HUDEP-2 (cell line): Measurements from ENCODE around the gene PPP1R3F.
A peak's percentile ranks its signal among the peaks of the same experiment; 100 is the strongest.

Source experiments
- DNase-seq, 76 experiments: peaks; one replicate each; lab custom pipeline; 2025; ENCODE audit not compliant: unreplicated experiment in 76 of 76; lab: John Stamatoyannopoulos, UW

The PPP1R3F gene, protein sequence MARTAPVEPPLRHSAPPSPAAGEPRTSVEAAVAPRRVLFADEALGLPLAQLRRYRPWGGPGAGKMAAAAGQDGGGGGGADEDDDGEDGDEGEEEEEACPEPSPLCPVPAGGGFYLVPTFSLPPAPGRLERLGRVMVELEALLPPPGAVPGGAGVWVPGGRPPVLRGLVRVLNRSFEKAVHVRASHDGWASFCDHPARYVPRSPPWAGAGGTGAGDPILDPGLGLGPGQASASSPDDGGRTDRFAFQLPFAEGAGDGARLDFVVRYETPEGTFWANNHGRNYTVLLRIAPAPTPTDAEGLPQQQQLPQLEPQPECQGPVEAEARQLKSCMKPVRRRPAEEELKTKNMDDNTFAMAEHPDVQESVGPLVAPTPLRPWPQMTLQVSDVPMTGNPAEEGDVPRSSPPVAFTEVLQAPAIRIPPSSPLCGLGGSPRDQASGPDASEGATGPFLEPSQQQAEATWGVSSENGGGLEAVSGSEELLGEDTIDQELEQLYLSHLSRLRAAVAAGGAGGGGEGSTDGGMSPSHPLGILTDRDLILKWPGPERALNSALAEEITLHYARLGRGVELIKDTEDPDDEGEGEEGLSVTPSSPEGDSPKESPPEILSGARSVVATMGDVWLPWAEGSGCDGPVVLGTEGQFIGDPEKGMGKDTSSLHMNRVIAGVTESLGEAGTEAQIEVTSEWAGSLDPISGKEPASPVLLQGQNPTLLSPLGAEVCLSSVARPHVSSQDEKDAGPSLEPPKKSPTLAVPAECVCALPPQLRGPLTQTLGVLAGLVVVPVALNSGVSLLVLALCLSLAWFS

DNA sequence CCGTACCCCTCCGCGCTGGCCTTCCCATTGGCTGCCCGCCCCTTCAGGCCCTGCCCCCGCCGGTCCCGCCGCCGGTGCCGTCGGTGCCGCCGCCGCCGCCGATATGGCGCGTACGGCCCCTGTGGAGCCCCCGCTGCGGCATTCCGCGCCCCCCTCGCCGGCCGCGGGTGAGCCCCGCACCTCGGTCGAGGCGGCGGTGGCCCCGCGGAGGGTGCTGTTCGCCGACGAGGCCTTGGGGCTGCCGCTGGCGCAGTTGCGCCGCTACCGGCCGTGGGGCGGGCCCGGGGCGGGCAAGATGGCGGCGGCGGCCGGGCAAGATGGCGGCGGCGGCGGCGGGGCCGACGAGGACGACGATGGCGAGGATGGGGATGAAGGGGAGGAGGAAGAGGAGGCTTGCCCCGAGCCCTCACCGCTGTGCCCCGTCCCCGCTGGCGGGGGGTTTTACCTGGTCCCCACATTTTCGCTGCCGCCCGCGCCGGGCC is at the start of gene PPP1R3F:
PPP1R3F (plus strand) TSS at position 27 of the 482 bp plus-strand sequence; CDS start at position 104, 77 bp downstream.
- DNase-seq, result peak in 4 of 76 experiments; percentile 22 to 48 (median 36)

DNA sequence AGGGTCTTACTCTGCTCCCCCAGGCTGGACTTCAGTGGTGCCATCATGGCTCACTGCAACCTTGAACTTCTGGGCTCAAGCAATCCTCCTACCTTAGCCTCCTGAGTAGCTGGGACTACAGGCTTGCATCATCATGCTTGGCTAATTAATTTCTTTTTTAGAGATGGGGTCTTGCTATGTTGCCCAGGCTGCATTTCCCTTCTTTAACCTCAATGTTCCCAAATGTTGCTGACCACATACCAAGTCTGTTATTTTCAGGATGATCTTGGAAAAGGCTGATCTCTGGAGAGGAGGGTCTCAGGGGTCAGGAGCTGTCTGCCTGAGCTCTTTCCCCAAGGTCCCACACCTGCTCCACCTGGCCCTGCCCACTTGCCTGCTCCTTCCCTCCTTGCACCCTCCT is 49.5 kb upstream of the PPP1R3F start:
- DNase-seq, result no peak

DNA sequence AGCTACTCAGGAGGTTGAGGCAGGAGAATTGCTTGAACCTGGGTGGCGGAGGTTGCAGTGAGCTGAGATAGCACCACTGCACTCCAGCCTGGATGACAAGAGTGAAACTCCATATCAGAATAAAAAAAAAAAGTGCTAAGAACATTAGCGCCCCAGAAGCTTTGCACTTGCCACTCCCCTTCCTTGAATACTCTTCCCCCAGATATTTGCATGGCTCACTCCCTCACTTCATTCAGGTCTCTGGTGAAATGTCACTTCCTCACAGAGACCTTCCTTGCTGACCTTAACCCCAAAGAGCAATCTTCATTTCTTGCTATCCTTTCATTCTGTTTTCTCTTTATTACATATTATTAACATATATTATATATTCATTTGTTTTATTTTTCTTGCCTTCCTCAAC is 47.7 kb upstream of the PPP1R3F start:
- DNase-seq, result no peak

DNA sequence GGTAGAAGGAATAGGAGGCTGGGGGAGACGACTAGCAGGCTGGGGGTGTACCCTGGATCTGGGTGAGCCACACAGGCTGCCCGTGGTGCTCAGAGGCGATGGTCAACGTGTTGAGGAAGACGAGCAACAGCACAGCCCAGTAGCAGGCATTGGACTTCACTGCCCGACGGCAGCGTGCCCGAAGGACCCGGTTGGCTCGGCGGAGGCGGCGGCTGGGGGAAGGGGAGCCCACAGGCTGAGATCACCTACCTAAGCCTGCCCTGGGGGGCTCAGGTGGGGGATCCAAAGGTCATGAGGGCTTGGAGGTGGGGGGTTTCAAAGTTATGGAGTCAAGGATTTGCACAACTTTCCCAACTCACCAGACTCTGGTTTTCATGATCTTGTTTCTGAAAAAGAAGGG is 43.7 kb upstream of the PPP1R3F start:
- DNase-seq, result no peak

DNA sequence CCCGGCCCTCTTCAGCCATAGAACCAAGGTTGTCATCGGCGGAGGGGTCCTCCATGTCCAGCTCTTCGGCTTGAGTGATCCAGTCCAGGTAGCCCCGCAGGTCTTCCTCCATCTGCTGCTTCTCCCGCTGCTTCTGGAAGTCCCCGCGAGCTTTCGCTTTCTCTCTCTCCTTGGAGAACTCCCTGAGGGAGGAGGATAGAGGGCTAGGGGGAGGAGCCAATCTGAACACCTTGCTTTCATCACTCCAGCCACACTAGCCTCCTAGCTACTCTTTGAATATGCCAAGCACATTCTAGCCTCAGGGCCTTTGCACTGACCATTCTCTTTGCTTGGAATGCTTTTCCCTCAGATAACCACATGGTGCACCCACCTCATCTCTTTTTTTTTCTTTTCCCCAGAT is 42.6 kb upstream of the PPP1R3F start:
- DNase-seq, result no peak

DNA sequence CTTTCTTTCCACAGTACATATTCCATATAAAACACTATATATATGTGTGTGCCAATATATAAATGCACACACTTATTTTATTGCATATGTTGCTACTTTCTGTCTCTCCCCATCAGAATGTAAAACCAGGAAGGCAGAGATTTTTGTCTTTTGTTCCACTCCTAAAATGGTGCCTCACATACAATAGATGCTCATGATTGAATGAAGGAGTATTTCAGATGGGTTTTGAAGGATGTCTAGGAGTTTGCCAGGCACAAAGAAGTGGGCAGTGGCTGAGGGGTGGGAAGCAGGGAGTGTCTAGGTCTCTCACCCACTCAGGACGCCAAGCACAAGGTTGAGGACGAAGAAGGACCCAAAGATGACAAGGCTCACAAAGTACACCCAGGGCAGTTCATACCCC is 41.9 kb upstream of the PPP1R3F start:
- no peak for DNase-seq

DNA sequence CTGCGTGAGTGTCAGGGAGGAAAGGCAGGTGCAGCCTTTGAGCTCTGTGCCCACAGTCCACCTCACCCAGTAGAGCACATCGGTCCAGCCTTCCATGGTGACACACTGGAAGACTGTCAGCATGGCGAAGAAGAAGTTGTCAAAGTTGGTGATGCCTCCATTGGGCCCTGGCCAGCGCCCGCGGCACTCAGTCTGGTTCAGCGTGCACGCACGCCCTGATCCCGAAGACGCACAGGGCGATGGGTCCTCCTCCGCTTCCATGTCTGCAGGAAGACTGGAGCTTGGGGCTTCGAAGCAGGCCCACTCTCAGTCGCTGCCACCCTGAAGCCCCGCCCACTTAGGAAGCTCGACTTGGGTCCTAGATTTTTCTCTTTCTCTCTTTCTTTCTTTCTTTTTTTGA is 41.4 kb upstream of the PPP1R3F start:
- DNase-seq, result no peak

DNA sequence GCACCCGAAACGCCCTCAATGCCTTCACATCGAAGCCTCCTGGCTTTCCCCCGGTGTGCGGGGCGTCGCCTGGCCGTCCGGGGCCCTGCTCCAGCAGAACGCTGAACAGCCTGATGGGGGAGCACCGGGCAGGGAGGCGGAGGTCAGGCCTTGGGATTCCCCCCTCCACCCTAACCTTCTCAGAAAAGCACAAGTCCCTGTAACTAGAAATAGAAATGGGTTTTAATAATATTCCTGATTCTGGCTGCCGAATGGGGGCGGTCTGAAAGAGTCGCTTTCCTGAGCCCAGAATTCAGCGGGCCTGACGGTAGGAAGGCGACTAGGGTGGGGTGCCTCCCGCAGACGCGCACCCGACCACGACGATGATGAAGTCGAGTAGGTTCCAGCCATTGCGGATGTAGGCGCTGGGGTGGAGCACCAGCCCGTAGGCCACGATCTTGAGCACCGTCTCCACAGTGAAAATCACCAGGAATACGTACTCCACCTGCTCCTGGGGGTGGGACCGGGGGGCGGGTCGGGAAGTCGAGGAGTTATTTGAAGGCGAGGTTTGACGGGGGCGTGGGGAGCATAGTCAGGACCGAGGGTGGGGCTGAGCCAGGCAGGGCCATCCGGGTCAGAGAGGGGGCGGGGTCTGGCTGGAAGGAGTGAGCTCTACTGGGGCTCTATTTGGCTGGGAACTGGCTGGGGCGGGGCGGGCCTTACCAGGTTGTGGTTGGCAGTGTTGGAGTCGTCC is 38.9 kb upstream of the PPP1R3F start:
- DNase-seq, result peak in 42 of 76 experiments; percentile 0 to 69 (median 22)

DNA sequence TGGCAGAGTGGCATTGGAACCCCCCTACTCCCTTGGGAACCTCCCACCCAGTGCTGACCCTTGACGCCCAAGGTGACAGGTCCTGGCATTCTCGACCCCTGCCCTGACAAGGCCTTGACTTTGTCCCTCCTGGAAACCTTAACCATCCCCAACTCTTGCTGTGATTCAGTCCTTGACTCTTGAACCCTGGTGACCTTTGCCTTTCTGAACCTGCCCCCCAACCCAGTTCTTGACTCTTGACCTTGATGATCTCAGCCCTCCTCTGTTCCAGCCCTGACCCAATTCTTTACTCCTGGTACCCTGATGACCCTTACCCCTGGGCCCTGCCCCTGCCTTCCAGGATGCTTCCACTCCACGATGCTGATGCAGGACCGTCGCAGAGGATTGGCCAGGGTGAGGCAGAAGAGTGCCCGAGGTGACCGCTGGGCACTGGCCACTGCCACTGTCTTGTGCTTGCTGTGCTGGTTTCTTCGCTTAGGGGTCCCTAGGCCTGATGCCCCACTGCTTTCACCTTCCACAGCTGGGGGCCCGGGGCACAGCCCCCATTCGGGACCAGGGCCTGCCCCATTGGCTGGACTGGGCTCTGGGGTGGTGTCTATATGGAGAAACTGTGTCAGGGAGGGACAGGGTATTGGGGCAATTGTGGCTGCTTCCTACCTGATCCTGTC is 38.1 kb upstream of the PPP1R3F start:
- DNase-seq, result no peak

DNA sequence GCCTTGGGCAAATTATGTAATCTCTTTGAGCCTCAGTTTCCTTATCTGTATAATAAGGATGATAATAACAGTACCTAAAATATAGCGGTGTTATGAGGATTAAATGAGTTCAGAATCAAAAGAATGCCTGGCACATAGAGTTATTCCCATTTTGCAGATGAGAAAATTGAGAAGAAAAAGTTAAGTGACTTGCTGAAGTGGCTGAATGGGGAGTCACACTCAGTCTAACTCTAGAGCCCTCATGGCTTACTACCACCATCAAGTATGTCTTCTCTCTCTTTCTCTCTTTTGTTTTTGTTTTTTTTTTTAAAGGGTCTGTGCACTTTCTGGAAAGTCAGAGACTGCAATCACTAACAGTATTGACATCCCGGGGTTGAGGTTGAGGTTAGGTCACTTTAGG is 37.1 kb upstream of the PPP1R3F start:
- no peak for DNase-seq

DNA sequence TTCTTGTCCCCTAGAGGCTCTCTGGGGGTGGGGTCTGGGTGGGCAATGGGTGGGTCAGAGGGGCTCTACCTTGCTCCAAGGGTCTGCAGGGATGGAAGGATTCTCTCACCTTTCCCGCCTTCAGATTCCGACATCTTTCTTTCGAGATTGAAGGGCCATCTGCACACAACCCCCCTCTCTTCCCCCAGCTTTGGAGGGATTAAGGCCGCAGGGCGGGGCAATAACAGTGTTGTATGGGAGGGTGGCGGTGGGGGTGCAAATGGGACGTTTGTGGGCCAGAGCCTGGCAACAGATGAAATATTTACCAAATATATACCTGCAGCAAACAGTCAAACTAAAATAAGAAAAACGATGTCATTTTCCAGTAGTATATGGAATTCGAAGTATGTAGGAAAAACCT is 36.4 kb upstream of the PPP1R3F start, which contains the start of gene CACNA1F:
CACNA1F (minus strand) TSS at position 165 of the 400 bp plus-strand sequence; CDS start at position 134, 31 bp downstream.
- DNase-seq, result no peak

DNA sequence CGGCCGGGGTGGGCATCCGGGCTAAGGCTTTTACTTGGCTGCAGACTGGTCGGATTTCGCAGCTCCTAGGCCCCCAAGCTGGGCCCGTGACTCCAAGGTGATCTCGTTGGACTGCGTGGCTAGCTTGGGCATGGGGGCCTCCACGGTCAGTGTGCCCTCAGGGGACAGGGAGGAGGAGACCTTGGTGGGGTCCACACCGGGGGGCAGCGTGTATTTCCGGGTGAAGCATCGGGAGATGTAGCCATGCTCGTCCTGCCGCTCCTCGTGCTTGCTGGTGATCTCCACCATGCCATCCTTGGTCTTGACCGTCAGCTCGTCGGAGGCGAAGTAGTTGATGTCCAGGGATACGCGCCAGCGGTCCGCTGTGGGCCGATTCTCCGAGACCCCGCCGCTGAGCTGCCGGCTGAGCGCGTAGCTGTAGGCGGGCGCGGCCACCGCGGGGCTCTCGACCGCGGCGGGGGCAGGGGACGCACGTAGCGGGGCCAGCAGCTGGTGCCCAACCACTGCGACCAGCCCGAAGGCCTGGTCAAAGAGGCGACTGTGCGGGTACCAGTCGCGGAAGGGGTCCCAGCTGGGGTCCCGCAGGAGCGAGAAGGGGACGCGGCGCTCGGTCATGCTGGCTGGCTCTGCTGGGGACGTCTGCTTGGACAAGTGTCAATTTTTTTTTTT is 35.6 kb upstream of the PPP1R3F start:
- DNase-seq, result no peak

DNA sequence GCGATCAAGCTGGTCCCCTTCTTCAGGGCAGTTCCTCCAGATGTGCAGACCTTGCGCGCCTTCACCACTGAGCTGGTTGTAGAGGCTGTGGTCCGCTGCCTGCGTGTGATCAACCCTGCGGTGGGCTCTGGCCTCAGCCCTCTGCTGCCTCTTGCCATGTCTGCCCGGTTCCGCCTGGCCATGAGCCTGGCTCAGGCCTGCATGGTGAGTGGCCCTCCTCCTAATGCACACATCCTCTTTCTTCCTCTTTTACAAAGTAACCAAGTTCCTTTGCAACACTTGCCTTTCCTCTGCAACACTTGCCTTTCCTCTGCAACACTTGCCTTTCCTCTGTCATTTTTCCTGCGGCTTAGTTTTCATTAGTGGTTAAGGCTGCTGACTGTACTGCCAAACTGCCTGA is 32.5 kb upstream of the PPP1R3F start:
- no peak for DNase-seq

DNA sequence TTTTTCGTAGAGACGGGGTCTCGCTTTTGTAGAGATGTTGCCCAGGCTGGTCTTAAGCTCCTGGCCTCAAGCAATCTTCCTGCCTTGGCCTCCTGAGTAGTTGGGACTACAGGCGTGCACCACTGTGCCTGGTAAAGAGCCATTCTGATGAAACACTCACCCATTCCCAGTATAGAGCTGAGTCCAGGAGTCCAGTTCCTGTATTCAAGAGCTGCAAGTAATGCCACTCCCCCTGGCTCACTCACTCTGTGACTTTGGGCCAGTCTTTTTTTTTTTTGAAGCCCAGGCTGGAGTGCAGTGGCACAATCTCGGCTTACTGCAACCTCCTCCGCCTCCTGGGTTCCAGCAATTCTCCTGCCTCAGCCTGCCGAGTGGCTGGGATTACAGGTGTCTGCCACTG is 30.9 kb upstream of the PPP1R3F start:
- DNase-seq, result no peak

DNA sequence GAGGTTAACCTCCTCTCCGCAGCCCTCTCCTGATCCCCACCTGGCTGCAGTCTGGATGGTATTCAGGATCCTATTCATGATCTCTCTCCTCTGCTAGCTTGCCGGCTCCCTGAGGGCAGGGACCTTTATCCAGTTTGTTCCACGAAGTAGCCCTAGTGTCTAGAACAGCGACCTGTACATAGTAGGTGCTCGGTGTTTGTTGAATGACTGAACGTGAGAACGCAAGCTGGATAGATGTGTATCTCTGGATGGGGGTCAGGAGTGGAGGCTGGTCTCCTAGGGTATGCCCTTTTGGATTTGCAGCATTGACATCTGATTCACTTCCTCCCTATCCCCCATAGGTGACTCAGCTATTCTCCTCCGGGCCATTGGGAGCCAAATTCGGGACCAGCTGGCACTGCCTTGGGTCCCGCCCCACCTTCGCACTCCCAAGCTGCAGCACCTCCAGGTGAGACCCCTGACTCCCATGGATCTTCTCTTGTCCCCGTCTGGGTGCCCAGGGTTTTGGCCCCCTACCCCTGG is 27.0 kb upstream of the PPP1R3F start:
- DNase-seq, result no peak

DNA sequence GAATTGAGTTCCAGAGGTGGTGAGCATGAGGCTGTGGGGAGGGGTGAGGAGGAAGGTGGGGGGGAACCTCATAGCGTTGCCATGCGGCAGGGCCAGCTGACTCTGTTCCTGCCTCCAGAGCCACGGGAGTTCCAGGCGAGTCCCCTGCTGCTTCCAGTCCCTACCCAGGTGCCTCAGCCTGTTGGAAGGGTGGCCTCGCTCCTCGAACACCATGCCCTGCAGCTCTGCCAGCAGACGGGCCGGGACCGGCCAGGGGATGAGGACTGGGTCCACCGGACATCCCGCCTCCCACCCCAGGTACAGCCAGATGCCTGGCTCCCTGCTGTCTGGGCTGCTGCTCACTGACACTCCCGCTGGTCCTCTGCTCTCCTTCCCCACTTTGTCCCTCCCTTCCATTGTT is 26.4 kb upstream of the PPP1R3F start:
- no peak for DNase-seq

DNA sequence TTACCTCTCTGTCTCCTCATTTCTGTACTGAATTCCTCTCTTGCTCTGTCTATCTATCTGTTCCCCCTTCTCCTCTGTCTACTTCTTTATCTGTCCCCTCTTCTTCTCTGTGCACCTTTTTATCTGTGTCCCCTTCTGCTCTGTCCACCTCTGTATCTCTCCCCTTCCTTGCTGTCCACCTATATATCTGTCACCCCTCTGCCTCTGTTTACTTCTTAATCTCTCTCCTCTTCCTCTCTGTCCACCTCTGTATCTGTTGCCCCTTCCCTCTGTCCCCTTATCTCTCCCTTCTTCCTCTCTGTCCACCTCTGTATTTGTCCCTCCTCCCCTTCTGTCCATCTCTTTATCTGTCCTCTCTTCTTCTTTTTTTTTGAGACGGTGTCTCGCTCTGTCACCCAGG is 25.4 kb upstream of the PPP1R3F start:
- no peak for DNase-seq

DNA sequence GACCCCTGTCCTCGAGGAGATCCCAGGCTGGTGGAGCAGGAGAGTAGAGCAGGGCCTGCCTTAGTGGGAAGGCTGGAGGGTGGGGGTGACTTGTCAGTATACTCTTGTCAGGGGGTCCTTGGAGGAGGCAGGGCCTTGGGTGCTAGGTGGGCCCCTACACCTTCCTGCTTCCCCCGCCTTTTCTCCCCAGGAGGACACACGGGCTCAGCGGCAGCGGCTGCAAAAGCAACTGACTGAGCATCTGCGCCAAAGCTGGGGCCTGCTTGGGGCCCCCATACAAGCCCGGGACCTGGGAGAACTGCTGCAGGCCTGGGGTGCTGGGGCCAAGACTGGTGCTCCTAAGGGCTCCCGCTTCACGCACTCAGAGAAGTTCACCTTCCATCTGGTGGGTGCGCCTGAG is 23.1 kb upstream of the PPP1R3F start:
- no peak for DNase-seq

DNA sequence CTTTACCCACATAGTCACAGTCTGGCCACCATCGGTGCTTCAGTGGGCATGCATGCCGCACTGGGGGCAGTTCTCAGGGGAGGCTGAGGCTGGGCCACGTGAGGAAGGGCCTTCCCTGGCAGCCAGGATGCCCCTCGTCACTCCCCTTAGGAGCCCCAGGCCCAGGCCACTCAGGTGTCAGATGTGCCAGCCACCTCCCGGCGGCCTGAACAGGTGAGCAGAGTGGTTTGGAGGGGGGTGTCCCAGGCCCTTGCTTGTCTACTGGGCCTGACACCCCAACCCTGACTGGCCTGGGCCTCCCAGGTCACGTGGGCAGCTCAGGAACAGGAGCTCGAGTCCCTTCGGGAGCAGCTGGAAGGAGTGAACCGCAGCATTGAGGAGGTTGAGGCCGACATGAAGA is 22.2 kb upstream of the PPP1R3F start:
- peak in 1 of 76 experiments; percentile 1 for DNase-seq
